Measurements from ENCODE around the gene PANK1. TPM values are rescaled to one million over a fixed set of nuclear protein-coding genes. Genes with fewer than 3 reads are reported as not detected.

PANK1 gene
- total RNA-seq, 1 donor from 2014 or later = 32.5 TPM

GRCh38 chr10:89642193-89642592 lies 2.8 kb downstream of the PANK1 start:
- TF ChIP-seq CTCF (conservative IDR thresholded peaks at IDR 0.05) = no peak
- peaks cover 3% of the 10 kb centered on the region for H3K36me3 Mint-ChIP-seq
- H3K27me3 Mint-ChIP-seq = no peaks in the 10 kb centered on the region
- H3K9me3 Mint-ChIP-seq = no peaks in the 10 kb centered on the region
- H3K4me1 Mint-ChIP-seq (ENCODE audit: unreplicated experiment) = peaks cover 24% of the 10 kb centered on the region
- no peak for DNase-seq (ENCODE audit: extremely low spot score, unreplicated experiment)
- H3K27ac Mint-ChIP-seq = no peak overlapping the region
- H3K4me3 Mint-ChIP-seq = no peak overlapping the region

DNA sequence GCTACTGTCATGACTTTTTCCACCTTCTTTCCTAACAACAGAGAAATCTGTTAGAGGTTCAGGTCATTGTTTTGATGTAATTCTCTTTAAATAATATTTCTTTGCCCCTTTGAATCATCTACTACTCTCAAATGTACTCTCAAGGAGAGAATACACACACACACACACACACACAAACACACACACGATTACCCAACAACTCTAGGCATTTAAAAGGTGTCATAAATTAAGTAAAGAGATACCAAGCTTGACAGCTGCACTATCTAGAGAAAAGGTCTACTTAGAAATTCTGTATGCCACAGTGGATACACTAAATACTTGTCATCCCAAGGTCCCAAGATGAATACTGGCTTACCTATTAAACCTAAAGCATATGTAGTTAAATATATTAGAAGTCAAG lies 4.8 kb downstream of the PANK1 start:
- TF ChIP-seq CTCF (conservative IDR thresholded peaks at IDR 0.05) = no peak
- Mint-ChIP-seq H3K27me3 (no peaks in the 10 kb centered on the region), H3K36me3 (peaks cover 7% of the 10 kb centered on the region), H3K27ac (no peak overlapping the region), H3K4me3 (no peak overlapping the region), H3K4me1 (ENCODE audit: unreplicated experiment) (peaks cover 18% of the 10 kb centered on the region), H3K9me3 (no peaks in the 10 kb centered on the region)
- DNase-seq (ENCODE audit: extremely low spot score, unreplicated experiment) = no peak

GRCh38 chr10:89639326-89639725 lies 5.7 kb downstream of the PANK1 start:
- H3K27ac Mint-ChIP-seq = no peak overlapping the region
- H3K4me3 Mint-ChIP-seq = no peak overlapping the region
- TF ChIP-seq CTCF (conservative IDR thresholded peaks at IDR 0.05) = no peak
- H3K4me1 Mint-ChIP-seq (ENCODE audit: unreplicated experiment) = peaks cover 17% of the 10 kb centered on the region
- H3K27me3 Mint-ChIP-seq = no peaks in the 10 kb centered on the region
- H3K9me3 Mint-ChIP-seq = no peaks in the 10 kb centered on the region
- DNase-seq (ENCODE audit: extremely low spot score, unreplicated experiment) = no peak
- peaks cover 15% of the 10 kb centered on the region for H3K36me3 Mint-ChIP-seq

DNA sequence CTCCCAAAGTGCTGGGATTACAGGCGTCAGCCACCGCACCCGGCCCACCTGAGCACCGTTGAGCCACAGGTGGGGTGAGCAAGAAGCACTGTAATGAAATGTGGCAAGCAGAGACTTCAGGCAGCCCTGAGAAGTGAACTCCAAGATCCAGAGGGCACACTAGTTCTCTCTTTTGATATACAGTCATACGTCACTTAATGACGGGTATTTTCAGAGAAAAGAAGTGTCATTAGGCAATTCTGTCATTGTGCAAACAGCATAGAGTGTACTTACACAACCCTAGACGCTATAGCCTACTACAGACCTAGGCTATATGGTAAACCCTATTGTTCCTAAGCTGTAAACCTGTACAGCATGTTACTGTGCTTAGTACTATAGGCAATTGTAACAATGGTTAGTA lies 7.9 kb downstream of the PANK1 start:
- TF ChIP-seq CTCF (conservative IDR thresholded peaks at IDR 0.05) = no peak
- peaks cover 17% of the 10 kb centered on the region for H3K4me1 Mint-ChIP-seq (ENCODE audit: unreplicated experiment)
- no peaks in the 10 kb centered on the region for H3K27me3 Mint-ChIP-seq
- no peak overlapping the region for H3K27ac Mint-ChIP-seq
- H3K9me3 Mint-ChIP-seq = no peaks in the 10 kb centered on the region
- H3K36me3 Mint-ChIP-seq = peaks cover 22% of the 10 kb centered on the region
- no peak overlapping the region for H3K4me3 Mint-ChIP-seq
- no peak for DNase-seq (ENCODE audit: extremely low spot score, unreplicated experiment)

DNA sequence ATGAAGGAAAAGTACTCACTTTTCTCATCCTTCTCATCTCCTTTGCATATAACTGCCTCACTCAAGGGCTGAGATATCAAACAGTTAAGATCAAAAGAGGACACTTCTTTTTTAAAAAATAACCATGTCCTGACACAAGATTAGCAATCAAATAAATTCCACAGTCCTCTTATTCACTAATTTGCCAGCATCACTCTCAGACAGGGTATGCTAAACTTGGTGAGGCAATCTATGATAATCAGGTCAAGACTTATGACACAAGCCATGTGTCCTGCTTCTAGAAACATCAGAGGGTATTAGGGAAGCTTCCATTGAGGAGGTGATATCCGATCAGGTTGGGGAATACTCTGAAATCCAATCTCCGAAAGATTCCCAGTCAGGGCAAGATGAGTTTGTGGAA lies 10.4 kb downstream of the PANK1 start:
- DNase-seq (ENCODE audit: extremely low spot score, unreplicated experiment) = no peak
- no peaks in the 10 kb centered on the region for H3K27me3 Mint-ChIP-seq
- no peak overlapping the region for H3K4me3 Mint-ChIP-seq
- H3K36me3 Mint-ChIP-seq = peaks cover 22% of the 10 kb centered on the region
- TF ChIP-seq CTCF (conservative IDR thresholded peaks at IDR 0.05) = no peak
- no peak overlapping the region for H3K27ac Mint-ChIP-seq
- no peaks in the 10 kb centered on the region for H3K9me3 Mint-ChIP-seq
- H3K4me1 Mint-ChIP-seq (ENCODE audit: unreplicated experiment) = peaks cover 28% of the 10 kb centered on the region

DNA sequence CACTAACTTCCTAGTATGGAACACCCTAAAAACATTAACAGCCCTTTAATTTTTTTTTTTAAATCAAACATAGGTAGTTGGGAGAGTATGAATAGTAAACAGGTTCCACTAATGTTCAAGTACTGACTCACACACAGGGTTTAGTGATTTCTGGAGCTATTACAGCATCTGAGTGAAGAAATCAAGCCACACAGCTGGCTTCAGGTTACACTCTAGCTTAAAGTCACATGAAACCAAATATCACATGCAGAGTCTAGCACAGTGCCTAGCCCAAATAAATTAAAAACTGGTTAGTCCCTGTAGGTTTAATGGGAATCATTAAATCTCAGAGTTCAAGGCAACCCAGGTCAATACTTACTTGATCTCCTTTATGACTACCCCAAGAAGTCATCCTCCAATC lies 11.6 kb downstream of the PANK1 start:
- H3K4me1 Mint-ChIP-seq (ENCODE audit: unreplicated experiment) = peaks cover 36% of the 10 kb centered on the region
- no peaks in the 10 kb centered on the region for H3K27me3 Mint-ChIP-seq
- no peak overlapping the region for H3K27ac Mint-ChIP-seq
- DNase-seq (ENCODE audit: extremely low spot score, unreplicated experiment) = no peak
- no peaks in the 10 kb centered on the region for H3K9me3 Mint-ChIP-seq
- no peak for TF ChIP-seq CTCF (conservative IDR thresholded peaks at IDR 0.05)
- H3K4me3 Mint-ChIP-seq = no peak overlapping the region
- H3K36me3 Mint-ChIP-seq = peaks cover 19% of the 10 kb centered on the region

Data from type B pancreatic cell (in vitro differentiated cells).